KBM-7 (cell line): ENCODE data around the gene APOBEC3B.
"Not testable (repeated sequence)": the region's sequence is repeated elsewhere in the genome, so short reads cannot be mapped to it uniquely, and the experiment has no call there.

Source experiments
- DNase-seq: peaks from one replicate; pipeline ENCODE4 v3.0.0-alpha.2; 2015
- in situ Hi-C: fragments of 300-500 bp; cut with MboI; formaldehyde crosslinking; loops from 2 replicates; pipeline ENCODE4 v1.14.3; 2020; ENCODE audit warnings: low sequenced_read_pairs, low pct_unique_long_range_greater_than_20kb, mixed read lengths

APOBEC3B gene

DNA sequence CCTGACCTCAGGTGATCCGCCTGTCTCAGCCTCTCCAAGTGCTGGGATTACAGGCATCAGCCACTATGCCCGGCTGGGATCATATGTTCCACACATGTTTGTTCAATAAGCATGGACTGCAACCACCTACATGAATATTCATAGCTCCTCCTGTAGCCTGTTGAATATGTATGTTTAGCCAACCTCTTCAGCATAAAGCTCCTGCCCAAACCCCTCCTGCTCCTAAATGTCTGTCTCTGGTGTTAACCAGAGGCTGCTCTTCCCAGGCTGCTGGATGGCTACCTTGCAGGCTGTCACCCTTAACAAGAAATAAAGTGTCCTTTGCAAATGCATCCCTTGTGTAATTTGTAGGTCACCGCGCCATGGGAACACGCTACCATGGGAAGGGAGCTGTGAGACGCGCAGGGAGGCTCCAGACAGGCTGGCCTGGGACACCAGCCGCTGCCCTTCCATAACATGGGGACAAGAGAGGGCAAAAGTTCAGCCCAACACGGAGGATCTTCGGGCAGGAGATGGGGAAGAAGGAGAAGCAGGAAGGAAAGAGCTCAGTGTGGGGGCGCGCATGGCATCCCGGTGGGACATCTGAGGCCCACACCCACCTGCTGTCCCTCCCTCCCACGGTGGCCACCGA is 38.0 kb downstream of the APOBEC3B start:
- in situ Hi-C loops, DNase-seq: not testable (repeated sequence)

GRCh38 chr22:39021552-39022250 is 39.6 kb downstream of the APOBEC3B start:
- in situ Hi-C loops, result no loop called here
- DNase-seq, result no peak

- in situ Hi-C loops, result no loop called here
- no peak for DNase-seq
Observed at GRCh38 chr22:39024519-39025308, 42.6 kb downstream of the APOBEC3B start.

DNA sequence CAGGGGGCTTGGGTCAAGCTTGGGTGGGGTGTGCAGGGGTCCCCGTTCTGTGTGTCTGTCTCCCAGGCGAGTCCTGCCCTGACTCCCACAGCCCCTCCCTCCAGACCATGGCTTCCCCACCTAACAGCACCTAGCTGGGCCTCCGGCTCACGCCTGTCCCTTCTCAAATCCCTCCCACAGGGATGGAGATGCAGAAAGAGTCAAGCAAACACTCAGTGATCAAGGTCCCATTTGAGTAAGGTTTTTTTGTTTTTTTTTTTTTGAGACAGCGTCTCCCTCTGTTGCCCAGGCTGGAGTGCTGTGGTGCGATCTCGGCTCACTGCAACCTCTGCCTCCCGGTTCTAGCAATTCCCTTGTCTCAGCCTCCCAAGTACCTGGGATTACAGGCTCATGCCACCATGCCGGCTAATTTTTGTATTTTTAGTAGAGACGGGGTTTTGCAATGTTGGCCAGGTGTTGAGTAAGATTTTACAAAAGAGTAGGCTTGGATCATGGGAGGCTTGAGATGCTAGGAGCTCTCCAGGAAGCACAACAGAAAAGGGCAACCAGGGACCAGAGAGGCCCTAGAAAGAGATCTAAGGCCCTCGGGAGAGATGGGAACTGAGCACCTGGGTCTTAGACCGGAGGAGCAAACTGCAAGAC is 44.5 kb downstream of the APOBEC3B start:
- DNase-seq, result no peak
- in situ Hi-C loops, result no loop called here

DNA sequence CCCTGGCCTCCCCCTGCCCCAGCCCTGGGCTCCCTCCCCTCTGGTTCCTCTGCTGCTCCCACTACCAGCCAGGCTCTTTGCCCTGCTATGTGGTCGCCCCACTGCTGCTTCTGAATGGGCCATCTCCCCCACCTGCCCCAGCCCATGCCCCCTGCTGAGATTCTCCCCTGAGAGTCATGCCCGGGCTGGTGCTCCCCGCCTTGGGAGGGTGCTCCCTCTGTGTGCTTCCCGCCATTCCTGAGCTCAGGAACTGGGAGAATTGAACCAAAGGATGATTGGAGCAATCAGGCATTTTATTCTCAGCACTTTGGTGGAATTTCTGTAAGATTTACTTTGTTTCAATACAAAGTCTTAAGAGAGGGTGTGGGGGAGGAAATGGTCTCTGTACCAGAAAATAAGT is 45.6 kb downstream of the APOBEC3B start:
- in situ Hi-C loops, result no loop called here

GRCh38 chr22:39028281-39028680 is 46.1 kb downstream of the APOBEC3B start:
- in situ Hi-C loops, result no loop called here
- DNase-seq, result no peak

More for the DNA sequence above, 45.6 kb downstream of the APOBEC3B start:
- DNase-seq, result no peak

DNA sequence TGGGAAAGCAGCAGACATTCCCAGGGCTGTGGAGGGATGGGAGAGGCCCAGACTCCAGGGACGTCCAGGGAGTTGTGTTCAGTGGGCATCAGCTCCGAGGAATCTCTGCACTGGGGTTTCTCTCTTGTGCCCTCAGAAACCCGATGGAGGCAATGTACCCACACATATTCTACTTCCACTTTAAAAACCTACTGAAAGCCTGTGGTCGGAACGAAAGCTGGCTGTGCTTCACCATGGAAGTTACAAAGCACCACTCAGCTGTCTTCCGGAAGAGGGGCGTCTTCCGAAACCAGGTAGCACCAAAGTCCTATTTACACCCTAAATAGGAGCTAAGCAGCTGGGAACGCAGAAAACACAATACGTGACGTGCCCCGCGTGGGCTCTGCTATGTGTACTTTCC is 47.1 kb downstream of the APOBEC3B start:
- DNase-seq, result no peak
- in situ Hi-C loops, result no loop called here

DNA sequence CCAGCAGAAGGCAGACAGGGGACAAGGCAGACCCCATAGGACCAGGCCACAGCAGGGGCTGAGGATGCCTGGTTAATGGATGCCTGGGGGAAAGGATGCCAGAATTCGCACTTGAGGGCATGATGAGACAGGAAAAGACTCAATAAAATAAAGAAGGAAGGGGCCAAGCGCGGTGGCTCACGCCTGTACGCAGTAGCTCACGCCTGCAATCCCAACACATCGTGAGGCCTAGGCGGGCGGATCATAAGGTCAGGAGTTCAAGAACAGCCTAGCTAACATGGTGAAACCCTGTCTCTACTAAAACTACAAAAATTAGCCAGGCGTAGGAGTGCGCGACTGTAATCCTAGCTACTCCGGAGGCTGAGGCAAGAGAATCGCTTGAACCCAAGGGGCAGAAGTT is 48.6 kb downstream of the APOBEC3B start:
- DNase-seq, result peak; percentile 23
- in situ Hi-C loops, result no loop called here

GRCh38 chr22:39031434-39032295 is 49.5 kb downstream of the APOBEC3B start:
- in situ Hi-C loops, DNase-seq: not testable (repeated sequence)

DNA sequence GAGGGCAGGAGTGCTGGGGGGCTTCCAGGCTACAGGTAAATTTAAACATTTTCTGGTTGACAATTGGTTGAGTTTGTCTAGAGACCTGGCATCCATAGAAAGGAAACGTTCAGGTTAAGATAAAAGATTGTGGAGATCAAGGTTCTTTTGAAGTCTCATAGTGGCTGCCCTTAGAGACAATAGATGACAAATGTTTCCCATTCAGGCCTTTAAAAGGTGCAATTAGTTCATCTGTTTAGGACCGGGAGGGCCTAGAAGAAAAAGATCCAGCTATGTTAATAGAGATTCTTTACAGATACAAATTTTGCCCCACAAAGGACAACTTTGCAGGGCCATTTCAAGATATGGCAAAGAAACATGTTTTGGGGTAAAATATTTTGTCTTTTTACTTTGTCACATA is 54.9 kb downstream of the APOBEC3B start:
- DNase-seq, in situ Hi-C loops: not testable (repeated sequence)

- in situ Hi-C loops, result no loop called here
- DNase-seq, result no peak
Observed at GRCh38 chr22:39039306-39040126, 57.4 kb downstream of the APOBEC3B start.

DNA sequence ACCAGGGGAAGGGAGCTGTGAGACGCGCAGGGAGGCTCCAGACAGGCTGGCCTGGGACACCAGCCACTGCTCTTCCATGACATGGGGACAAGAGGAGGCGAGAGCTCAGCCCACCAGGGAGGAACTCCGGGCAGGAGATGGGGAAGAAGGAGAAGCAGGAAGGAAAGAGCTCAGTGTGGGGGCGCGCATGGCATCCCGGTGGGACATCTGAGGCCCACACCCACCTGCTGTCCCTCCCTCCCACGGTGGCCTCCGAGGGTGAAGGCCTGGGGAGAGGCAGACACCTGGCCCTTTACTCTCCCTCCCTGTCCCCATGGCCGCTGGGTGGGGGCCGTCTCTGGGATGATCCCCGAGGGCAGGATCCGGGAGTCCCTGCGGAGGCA is 58.0 kb downstream of the APOBEC3B start:
- in situ Hi-C loops, result not testable (repeated sequence)

DNA sequence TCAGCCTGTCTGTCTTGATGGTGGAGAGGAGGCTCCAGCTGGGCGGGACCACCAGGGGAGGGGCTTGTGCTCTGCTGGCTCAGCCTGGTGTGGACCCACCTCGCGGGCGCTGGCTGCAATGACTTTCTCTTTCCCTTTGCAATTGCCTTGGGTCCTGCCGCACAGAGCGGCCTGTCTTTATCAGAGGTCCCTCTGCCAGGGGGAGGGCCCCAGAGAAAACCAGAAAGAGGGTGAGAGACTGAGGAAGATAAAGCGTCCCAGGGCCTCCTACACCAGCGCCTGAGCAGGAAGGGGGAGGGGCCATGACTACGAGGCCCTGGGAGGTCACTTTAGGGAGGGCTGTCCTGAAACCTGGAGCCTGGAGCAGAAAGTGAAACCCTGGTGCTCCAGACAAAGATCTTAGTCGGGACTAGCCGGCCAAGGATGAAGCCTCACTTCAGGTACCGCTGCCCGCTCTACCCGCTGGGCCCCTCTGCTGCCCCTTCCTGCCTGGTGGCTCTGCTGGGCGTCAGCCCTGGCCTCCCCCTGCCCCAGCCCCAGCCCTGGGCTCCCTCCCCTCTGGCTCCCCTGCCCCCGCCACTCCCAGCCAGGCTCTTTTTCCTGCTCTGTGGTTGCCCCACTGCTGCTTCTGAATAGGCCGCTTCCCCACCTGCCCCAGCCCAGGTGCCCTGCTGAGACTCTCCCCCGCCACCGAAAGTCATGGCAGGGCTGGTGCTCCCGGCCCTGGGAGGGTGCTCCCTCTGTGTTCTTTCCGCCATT is 58.6 kb downstream of the APOBEC3B start, which contains the start of gene APOBEC3F:
Gene APOBEC3F, plus strand, starts transcription at position 327 of the 759 bp plus-strand sequence. Its CDS starts 97 bp downstream, at position 424.
- in situ Hi-C loops, result not testable (repeated sequence)
- DNase-seq, result peak; percentile 73

More for the DNA sequence above, 58.0 kb downstream of the APOBEC3B start:
- not testable (repeated sequence) for DNase-seq

GRCh38 chr22:39041908-39042307 is 59.8 kb downstream of the APOBEC3B start:
- in situ Hi-C loops, result no loop called here
- no peak for DNase-seq
